ENCODE data around the gene PIEZO1. TPM values are rescaled to one million over a fixed set of nuclear protein-coding genes. Genes with fewer than 3 reads are reported as not detected.
A peak's percentile ranks its signal among the peaks of the same experiment; 100 is the strongest.

The PIEZO1 gene
- total RNA-seq, 2 donors from 2014 or later = 84.1 to 97.0 TPM

GRCh38 chr16:88814144-88814502 lies 29.1 kb upstream of the PIEZO1 start:
- H3K36me3 Mint-ChIP-seq (ENCODE audit: low read depth) = peaks cover 8% of the 10 kb centered on the region
- no peaks in the 10 kb centered on the region for H3K9me3 Mint-ChIP-seq
- H3K27ac Mint-ChIP-seq = peak overlapping the region; percentile 55
- Histone ChIP-seq H3K27me3 (ENCODE audit: control insufficient read depth, insufficient read depth, low read length, poor library complexity, severe bottlenecking) (no peaks in the 10 kb centered on the region), H3K4me1 (ENCODE audit: control insufficient read depth, insufficient read depth, low read length) (peaks cover 9% of the 10 kb centered on the region), H3K9ac (ENCODE audit: extremely low read depth, low read length, poor library complexity, severe bottlenecking) (no peak overlapping the region), H3K4me3 (ENCODE audit: low read length) (no peak overlapping the region), H3K27ac (ENCODE audit: low read depth, low read length) (no peak overlapping the region), H3K9me3 (ENCODE audit: control insufficient read depth, low read length) (no peaks in the 10 kb centered on the region), H3K36me3 (ENCODE audit: control insufficient read depth, insufficient read depth, low read length) (peaks cover 12% of the 10 kb centered on the region)
- H3K27me3 Mint-ChIP-seq (ENCODE audit: insufficient read depth) = no peaks in the 10 kb centered on the region
- TF ChIP-seq CTCF (conservative IDR thresholded peaks at IDR 0.05) = no peak
- WGBS, 2 experiments (ENCODE audit: insufficient coverage in 1 of 2, insufficient read length in 1 of 2) = 86 to 90% methylated on average over 10 to 13 of the region's 13 CpGs
- H3K4me1 Mint-ChIP-seq = peaks cover 5% of the 10 kb centered on the region
- H3K4me3 Mint-ChIP-seq = no peak overlapping the region
- DNase-seq = no peak

GRCh38 chr16:88813269-88814143 lies 28.5 kb upstream of the PIEZO1 start:
- Histone ChIP-seq H3K4me1 (ENCODE audit: control insufficient read depth, insufficient read depth, low read length) (peaks cover 9% of the 10 kb centered on the region), H3K9me3 (ENCODE audit: control insufficient read depth, low read length) (no peaks in the 10 kb centered on the region), H3K27me3 (ENCODE audit: control insufficient read depth, insufficient read depth, low read length, poor library complexity, severe bottlenecking) (no peaks in the 10 kb centered on the region), H3K36me3 (ENCODE audit: control insufficient read depth, insufficient read depth, low read length) (peaks cover 16% of the 10 kb centered on the region), H3K9ac (ENCODE audit: extremely low read depth, low read length, poor library complexity, severe bottlenecking) (no peak overlapping the region), H3K4me3 (ENCODE audit: low read length) (no peak overlapping the region), H3K27ac (ENCODE audit: low read depth, low read length) (no peak overlapping the region)
- H3K27ac Mint-ChIP-seq = peak overlapping the region; percentile 55
- H3K4me1 Mint-ChIP-seq = peaks cover 5% of the 10 kb centered on the region
- TF ChIP-seq CTCF (conservative IDR thresholded peaks at IDR 0.05) = no peak
- H3K9me3 Mint-ChIP-seq = no peaks in the 10 kb centered on the region
- no peaks in the 10 kb centered on the region for H3K27me3 Mint-ChIP-seq (ENCODE audit: insufficient read depth)
- 88 to 92% methylated on average over 18 to 26 of the region's 26 CpGs for WGBS, 2 experiments (ENCODE audit: insufficient coverage in 1 of 2, insufficient read length in 1 of 2)
- peaks cover 12% of the 10 kb centered on the region for H3K36me3 Mint-ChIP-seq (ENCODE audit: low read depth)
- H3K4me3 Mint-ChIP-seq = no peak overlapping the region
- DNase-seq = no peak

- peak overlapping the region; percentile 44 for H3K9ac ChIP-seq (ENCODE audit: extremely low read depth, low read length, poor library complexity, severe bottlenecking)
- peak overlapping the region; percentile 86 for H3K27ac Mint-ChIP-seq
- no peaks in the 10 kb centered on the region for H3K27me3 ChIP-seq (ENCODE audit: control insufficient read depth, insufficient read depth, low read length, poor library complexity, severe bottlenecking)
- 59 to 64% methylated on average over 17 to 37 of the region's 37 CpGs for WGBS, 2 experiments (ENCODE audit: insufficient coverage in 1 of 2, insufficient read length in 1 of 2)
- peaks cover 18% of the 10 kb centered on the region for H3K36me3 Mint-ChIP-seq (ENCODE audit: low read depth)
- peaks cover 9% of the 10 kb centered on the region for H3K4me1 ChIP-seq (ENCODE audit: control insufficient read depth, insufficient read depth, low read length)
- peak; percentile 1 for TF ChIP-seq CTCF (conservative IDR thresholded peaks at IDR 0.05)
- H3K4me1 Mint-ChIP-seq = peaks cover 5% of the 10 kb centered on the region
- H3K9me3 ChIP-seq (ENCODE audit: control insufficient read depth, low read length) = no peaks in the 10 kb centered on the region
- no peaks in the 10 kb centered on the region for H3K27me3 Mint-ChIP-seq (ENCODE audit: insufficient read depth)
- peak overlapping the region; percentile 91 for H3K27ac ChIP-seq (ENCODE audit: low read depth, low read length)
- peak; percentile 78 for DNase-seq
- H3K9me3 Mint-ChIP-seq = no peaks in the 10 kb centered on the region
- peaks cover 20% of the 10 kb centered on the region for H3K36me3 ChIP-seq (ENCODE audit: control insufficient read depth, insufficient read depth, low read length)
- H3K4me3 ChIP-seq (ENCODE audit: low read length) = peak overlapping the region; percentile 86
- peak overlapping the region; percentile 75 for H3K4me3 Mint-ChIP-seq
These were observed 27.7 kb upstream of the PIEZO1 start for GRCh38 chr16:88812513-88813268.

Data from endodermal cell (in vitro differentiated cells).